Psoas muscle (tissue), 8 donors: Measurements from ENCODE around the gene RAMP1. TPM values are rescaled to one million over a fixed set of nuclear protein-coding genes. Genes with fewer than 3 reads are reported as not detected.

Source experiments
- ATAC-seq, 4 donors: fragments of 200-7000 bp; cut with Tn5 transposase; one replicate each; pipeline ENCODE4 v1.9.1; 2020; ENCODE audit warnings: moderate library complexity in 3 of 4, mild to moderate bottlenecking in 2 of 4
- DNase-seq, 2 donors: peaks; one replicate each; pipeline ENCODE4 v3.0.0-alpha.2; 2020
- H3K27ac ChIP-seq: fragments of 200-600 bp; one replicate; pipeline ENCODE4 v1.8.0; 2022
- H3K27me3 ChIP-seq, 3 donors: fragments of 200-600 bp in 1 of 3; one replicate each; pipeline versions ENCODE4 v1.6.1 to v1.8.0; 2013 to 2022; ENCODE audit warnings: low read length in 2 of 3, mild to moderate bottlenecking in 2 of 3, moderate library complexity in 1 of 3; ENCODE audit not compliant: insufficient read depth in 3 of 3
- H3K36me3 ChIP-seq, 2 donors: fragments of 200-600 bp in 1 of 2; one replicate each; pipeline versions ENCODE4 v1.6.1 to v1.8.0; 2013 to 2022; ENCODE audit warnings: low read depth in 1 of 2, mild to moderate bottlenecking in 1 of 2, moderate library complexity in 1 of 2; ENCODE audit not compliant: insufficient read depth in 1 of 2
- H3K4me1 ChIP-seq: fragments of 200-600 bp; one replicate; pipeline ENCODE4 v1.8.0; 2022
- H3K4me3 ChIP-seq: fragments of 200-600 bp; one replicate; pipeline ENCODE4 v1.8.0; 2022; ENCODE audit warnings: mild to moderate bottlenecking
- H3K9me3 ChIP-seq: fragments of 200-600 bp; one replicate; pipeline ENCODE4 v1.8.0; 2022
- CTCF ChIP-seq: fragments of 200-600 bp; IDR thresholded peaks from one replicate; pipeline ENCODE4 v1.8.0; 2022; ENCODE audit warnings: antibody characterized with exemption
- WGBS, 3 donors: extraction: QIAGEN DNeasy Blood & Tissue Kit; methylation state at CpG; one replicate each; pipeline versions ENCODE4 v1.1.6 to v1.1.7; 2013; 5-methylcytosine and 5-hydroxymethylcytosine counted together
- intact Hi-C, 2 donors: fragments of 100-400 bp; cut with DNase I; formaldehyde crosslinking; loops; one replicate each; pipeline versions ENCODE4 v1.11.0 to v1.14.2; 2022
- polyA plus RNA-seq, 3 donors: library from polyadenylated mRNA; stranded (reverse); fragments of 200-250 nt; gene quantifications; one replicate each; pipeline ENCODE4 v1.2.3, GENCODE V29; 2013
- total RNA-seq, 4 donors: library from RNA; stranded (reverse); fragmentation: NEBNext Ultra II Directional in 2 of 4; extraction: Animal tissue kit (Norgen Biotek cat#: 25700) in 2 of 4; gene quantifications; one replicate each; pipeline versions ENCODE4 v1.2.1 to v1.2.4, GENCODE V29; 2021 to 2023
- donor health status: healthy with polysubstance abuse.
- donor health status: DM: no; HTN: no; CAD: no; lungs with moderate emphysema.
- donor health status: Bipolar disorder and iron deficiency.
- donor health status: healthy.
- donor health status: DM: yes; HTN: yes; CAD: no.
- donor health status: DM: no; HTN: no; CAD: no.
- donor health status: DM: no; HTN: no; CAD: no.
- donor health status: DM: yes; HTN: yes; CAD: no.

The RAMP1 gene
- total and polyA plus RNA-seq, 7 donors = 32.8 to 367 (median 91.9) TPM

DNA sequence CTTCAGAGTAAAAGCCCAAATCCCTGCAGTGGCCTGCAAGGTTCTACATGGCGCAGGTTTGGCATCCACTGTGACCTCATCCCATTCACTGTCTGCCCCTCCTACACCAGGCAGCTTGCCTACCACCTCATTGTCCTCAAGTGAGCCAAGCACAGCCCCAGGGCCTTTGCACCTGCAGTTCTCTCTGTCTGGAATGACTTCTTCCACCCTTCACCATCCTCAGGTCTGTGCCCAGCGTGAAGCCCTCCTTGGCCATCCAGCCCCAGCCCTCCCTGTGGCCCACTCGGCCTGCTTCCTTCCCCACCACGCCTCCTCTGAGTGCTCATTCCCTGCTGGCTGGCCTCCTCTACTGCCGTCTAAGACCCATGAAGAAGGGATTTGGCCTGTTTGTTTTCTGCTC lies 74.8 kb downstream of the RAMP1 start:
- 77 to 86% (median 84%) methylated on average over 5 of the region's 5 CpGs for WGBS, 3 donors

DNA sequence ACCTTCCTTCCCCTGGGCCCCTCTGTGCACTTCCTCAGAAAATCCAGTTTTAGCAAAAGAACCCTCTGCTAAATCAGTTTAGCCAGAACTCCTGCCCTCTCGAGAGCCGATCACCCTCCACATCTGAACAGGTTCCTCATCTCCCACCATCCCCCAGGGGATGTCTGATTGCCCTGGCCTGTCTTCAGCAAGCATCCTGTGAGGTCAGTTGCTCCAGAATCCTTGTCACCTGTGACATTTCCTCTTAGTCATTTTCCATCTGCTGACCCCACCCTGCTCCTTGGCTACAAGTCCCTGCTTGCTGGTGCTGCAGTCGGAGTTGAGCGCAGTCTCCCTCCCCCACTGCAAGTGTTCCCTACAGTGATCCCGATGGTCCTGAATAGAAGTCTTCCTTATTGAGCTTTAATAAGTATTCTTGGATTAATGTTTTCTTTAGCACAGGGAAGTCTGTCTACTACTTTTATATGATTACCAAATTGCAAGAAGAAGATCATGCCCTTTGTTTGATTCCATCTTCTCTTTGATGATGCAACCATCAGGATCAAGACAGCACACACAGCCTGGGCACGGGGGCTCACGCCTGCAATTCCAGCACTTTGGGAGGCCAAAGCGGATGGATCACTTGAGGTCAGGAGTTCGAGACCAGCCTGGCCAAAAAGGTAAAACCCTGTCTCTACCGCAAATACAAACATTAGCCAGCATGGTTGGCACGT lies 76.5 kb downstream of the RAMP1 start:
- H3K27me3 ChIP-seq = no peaks in the 10 kb centered on the region
- ATAC-seq (peak in 2 of 4 donors; percentile 37 to 39), DNase-seq (no peak)
- H3K4me1 ChIP-seq = no peaks in the 10 kb centered on the region
- TF ChIP-seq CTCF = no peak
- intact Hi-C loops = no loop called here
- no peaks in the 10 kb centered on the region for H3K9me3 ChIP-seq
- no peak overlapping the region for H3K4me3 ChIP-seq
- WGBS, 3 donors = 75 to 80% (median 76%) methylated on average over 11 of the region's 11 CpGs
- H3K36me3 ChIP-seq = no peaks in the 10 kb centered on the region
- H3K27ac ChIP-seq = no peak overlapping the region

More for the DNA sequence above, 74.8 kb downstream of the RAMP1 start:
- H3K9me3 ChIP-seq = no peaks in the 10 kb centered on the region
- DNase-seq (no peak), ATAC-seq (no peak)
- no peaks in the 10 kb centered on the region for H3K4me1 ChIP-seq
- no peak overlapping the region for H3K27ac ChIP-seq
- no peak overlapping the region for H3K4me3 ChIP-seq
- H3K27me3 ChIP-seq = peaks cover 0 to 2% (median 0%) of the 10 kb centered on the region in 3 donors
- H3K36me3 ChIP-seq = no peaks in the 10 kb centered on the region
- no peak for TF ChIP-seq CTCF
- intact Hi-C loops = no loop called here

GRCh38 chr2:237939251-237939650 lies 79.8 kb downstream of the RAMP1 start:
- no peak for TF ChIP-seq CTCF
- Histone ChIP-seq H3K4me1 (no peaks in the 10 kb centered on the region), H3K9me3 (peaks cover 3% of the 10 kb centered on the region), H3K4me3 (no peak overlapping the region), H3K27ac (no peak overlapping the region), H3K36me3 (no peaks in the 10 kb centered on the region), H3K27me3 (no peaks in the 10 kb centered on the region)
- DNase-seq (no peak), ATAC-seq (no peak)
- intact Hi-C loops = no loop called here

DNA sequence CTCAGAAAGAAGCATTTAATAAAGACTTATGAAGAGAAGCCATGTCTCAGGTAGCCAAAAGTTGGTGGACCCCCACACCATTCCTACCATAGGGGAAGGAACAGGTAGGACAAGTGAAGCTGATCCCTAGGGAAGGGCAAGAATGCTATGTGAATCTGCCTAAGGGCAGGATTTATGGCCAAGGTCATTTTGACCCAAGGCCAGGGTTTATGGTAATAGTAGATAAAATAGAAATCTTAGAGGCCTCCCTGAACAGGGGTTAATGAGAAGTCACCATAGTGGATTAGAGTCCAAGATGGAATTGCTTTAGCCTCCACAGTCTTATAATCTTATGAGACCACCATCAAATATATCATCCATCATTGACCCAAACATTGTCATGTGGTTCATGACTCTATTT lies 81.4 kb downstream of the RAMP1 start:
- ATAC-seq (no peak), DNase-seq (no peak)
- TF ChIP-seq CTCF = no peak
- Histone ChIP-seq H3K27me3 (peaks cover 0 to 2% (median 0%) of the 10 kb centered on the region in 3 donors), H3K4me3 (no peak overlapping the region), H3K27ac (no peak overlapping the region), H3K4me1 (no peaks in the 10 kb centered on the region), H3K36me3 (no peaks in the 10 kb centered on the region), H3K9me3 (peaks cover 4% of the 10 kb centered on the region)
- intact Hi-C loops = no loop called here

DNA sequence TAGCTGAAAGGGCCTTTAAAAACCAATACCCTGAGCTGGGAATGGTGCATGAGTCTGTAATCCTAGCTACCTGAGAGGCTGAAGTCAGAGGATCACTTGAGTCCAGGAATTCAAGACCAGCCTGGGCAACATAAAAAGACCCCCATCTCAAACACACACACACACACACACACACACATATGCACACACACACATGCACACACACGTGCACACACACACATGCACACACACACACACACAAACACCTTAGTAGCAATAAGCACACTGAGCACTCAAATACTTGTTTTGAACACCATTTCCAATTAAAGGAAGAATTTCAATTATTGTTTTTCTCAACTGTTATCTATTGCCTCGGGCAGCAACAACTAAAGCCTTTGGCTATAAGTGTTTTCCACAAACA lies 81.8 kb downstream of the RAMP1 start:
- Histone ChIP-seq H3K27ac (no peak overlapping the region), H3K4me1 (no peaks in the 10 kb centered on the region), H3K4me3 (no peak overlapping the region), H3K36me3 (no peaks in the 10 kb centered on the region), H3K27me3 (peaks cover 0 to 2% (median 0%) of the 10 kb centered on the region in 3 donors), H3K9me3 (peaks cover 4% of the 10 kb centered on the region)
- 47 to 87% (median 57%) methylated on average over 2 of the region's 2 CpGs for WGBS, 3 donors
- intact Hi-C loops = no loop called here
- no peak for TF ChIP-seq CTCF
- ATAC-seq (no peak), DNase-seq (no peak)
